H1 (cell line): ENCODE data around the gene ZYX. TPM values are rescaled to one million over a fixed set of nuclear protein-coding genes. Genes with fewer than 3 reads are reported as not detected.

Experiments
- EZH2 ChIP-seq: fragments of 200-600 bp; sonication (generic); IDR thresholded peaks from 2 replicates; pipeline ENCODE4 v1.7.1; 2012; ENCODE audit warnings: low read depth, mild to moderate bottlenecking, moderate library complexity, low read length, inconsistent platforms; ENCODE audit not compliant: severe bottlenecking
- KDM5A ChIP-seq: fragments of 200-600 bp; IDR thresholded peaks from 2 replicates; pipeline ENCODE4 v1.7.1; 2012; ENCODE audit warnings: mild to moderate bottlenecking, low read length, inconsistent platforms, mixed read lengths
- NANOG ChIP-seq: IDR thresholded peaks from 2 replicates; pipeline ENCODE4 v1.6.1; 2011; ENCODE audit warnings: low read length, low read depth, mild to moderate bottlenecking, inconsistent platforms; ENCODE audit not compliant: insufficient read depth, poor library complexity, severe bottlenecking
- NRF1 ChIP-seq: IDR thresholded peaks from 2 replicates; pipeline ENCODE4 v1.6.1; 2011; ENCODE audit warnings: mild to moderate bottlenecking, low read depth, low read length, improper control_type of control experiment
- polyA plus RNA-seq, 7 experiments: library from polyadenylated mRNA; depleted of rRNA in 3 of 7; stranded (reverse) in 5 of 7; unstranded in 2 of 7; fragments of >200 nt in 5 of 7; fragments of 200-250 nt in 2 of 7; gene quantifications; 1 replicate in 5 of 7; 2 replicates in 1 of 7; 4 replicates in 1 of 7; pipeline versions ENCODE4 v1.2.1 to v1.2.3, GENCODE V29; 2011 to 2013; ENCODE audit warnings: missing spikeins in 2 of 7, mixed read lengths in 2 of 7
- total RNA-seq: library from RNA; stranded (reverse); fragmentation: NEBNext Ultra II Directional; extraction: Animal tissue kit (Norgen Biotek cat#: 25700); gene quantifications from 2 replicates; pipeline ENCODE4 v1.2.1, GENCODE V29; 2021
- TF ChIP-seq, protein P1 (sequence below): fragments of 300-600 bp; sonication (generic); IDR thresholded peaks from 2 replicates; pipeline ENCODE4 v1.7.1; 2012; ENCODE audit warnings: low read length, moderate library complexity, mild to moderate bottlenecking, inconsistent platforms; ENCODE audit not compliant: insufficient replicate concordance
- TF ChIP-seq, protein P2 (sequence below), 3 experiments: IDR thresholded peaks; 1 replicate in 2 of 3; 2 replicates in 1 of 3; pipeline versions ENCODE4 v1.5.1 to v1.6.1; 2011; ENCODE audit warnings: low read length in 3 of 3, mild to moderate bottlenecking in 3 of 3, inconsistent platforms in 2 of 3, low read depth in 1 of 3, moderate library complexity in 1 of 3; ENCODE audit not compliant: insufficient read depth in 1 of 3; ENCODE audit errors: control extremely low read depth in 1 of 3

Gene ZYX
- total and polyA plus RNA-seq, 2 of the 8 experiments (the other 6 are each of a cell fraction or from before 2014, with no cell fraction given): 40.6 to 159 TPM

DNA sequence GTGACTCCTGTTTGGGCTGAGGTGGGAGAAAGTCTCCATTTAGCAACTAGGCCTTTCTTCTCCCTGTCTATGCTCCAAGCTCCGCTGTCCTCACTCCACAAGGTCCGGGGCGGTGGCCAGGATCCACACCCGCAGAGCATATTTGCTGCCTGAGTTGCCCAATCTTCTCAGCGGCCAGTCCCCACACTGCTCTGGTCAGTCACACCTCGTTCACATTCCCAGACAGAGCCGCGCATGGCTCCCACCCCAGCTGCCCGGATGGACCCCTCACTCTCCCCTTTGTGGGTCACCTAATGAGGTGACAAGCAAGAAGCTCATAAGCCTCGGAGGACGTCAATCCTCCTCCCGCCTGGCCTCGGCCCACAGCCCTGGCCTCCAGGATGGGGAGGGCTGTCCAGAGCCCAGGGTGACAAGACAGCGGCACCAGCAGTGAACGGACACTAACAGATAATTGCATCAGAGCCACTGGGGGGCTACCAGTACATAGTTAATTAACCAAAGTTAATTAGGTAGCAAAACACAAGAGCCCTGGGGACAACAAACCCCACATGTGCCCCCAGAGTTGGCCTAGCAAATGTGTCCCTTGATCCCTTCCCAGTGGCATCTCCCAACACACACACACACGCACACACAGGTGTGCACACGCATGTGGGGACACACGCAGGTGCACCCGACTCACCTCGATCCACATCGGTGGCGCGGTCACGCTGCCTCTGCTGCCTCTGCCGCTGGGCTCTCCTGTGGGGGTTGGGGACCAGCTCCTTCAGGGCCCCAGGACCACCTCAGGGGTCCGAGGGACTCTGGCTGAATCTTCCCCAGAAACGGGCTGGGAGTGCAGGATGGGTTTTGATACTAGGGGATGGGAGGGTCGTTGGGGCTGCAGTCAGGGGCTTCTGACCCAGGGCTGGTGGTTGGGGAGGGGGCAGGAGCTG, 15.7 kb downstream of the ZYX start (continued):
- TF ChIP-seq, protein P1, sequence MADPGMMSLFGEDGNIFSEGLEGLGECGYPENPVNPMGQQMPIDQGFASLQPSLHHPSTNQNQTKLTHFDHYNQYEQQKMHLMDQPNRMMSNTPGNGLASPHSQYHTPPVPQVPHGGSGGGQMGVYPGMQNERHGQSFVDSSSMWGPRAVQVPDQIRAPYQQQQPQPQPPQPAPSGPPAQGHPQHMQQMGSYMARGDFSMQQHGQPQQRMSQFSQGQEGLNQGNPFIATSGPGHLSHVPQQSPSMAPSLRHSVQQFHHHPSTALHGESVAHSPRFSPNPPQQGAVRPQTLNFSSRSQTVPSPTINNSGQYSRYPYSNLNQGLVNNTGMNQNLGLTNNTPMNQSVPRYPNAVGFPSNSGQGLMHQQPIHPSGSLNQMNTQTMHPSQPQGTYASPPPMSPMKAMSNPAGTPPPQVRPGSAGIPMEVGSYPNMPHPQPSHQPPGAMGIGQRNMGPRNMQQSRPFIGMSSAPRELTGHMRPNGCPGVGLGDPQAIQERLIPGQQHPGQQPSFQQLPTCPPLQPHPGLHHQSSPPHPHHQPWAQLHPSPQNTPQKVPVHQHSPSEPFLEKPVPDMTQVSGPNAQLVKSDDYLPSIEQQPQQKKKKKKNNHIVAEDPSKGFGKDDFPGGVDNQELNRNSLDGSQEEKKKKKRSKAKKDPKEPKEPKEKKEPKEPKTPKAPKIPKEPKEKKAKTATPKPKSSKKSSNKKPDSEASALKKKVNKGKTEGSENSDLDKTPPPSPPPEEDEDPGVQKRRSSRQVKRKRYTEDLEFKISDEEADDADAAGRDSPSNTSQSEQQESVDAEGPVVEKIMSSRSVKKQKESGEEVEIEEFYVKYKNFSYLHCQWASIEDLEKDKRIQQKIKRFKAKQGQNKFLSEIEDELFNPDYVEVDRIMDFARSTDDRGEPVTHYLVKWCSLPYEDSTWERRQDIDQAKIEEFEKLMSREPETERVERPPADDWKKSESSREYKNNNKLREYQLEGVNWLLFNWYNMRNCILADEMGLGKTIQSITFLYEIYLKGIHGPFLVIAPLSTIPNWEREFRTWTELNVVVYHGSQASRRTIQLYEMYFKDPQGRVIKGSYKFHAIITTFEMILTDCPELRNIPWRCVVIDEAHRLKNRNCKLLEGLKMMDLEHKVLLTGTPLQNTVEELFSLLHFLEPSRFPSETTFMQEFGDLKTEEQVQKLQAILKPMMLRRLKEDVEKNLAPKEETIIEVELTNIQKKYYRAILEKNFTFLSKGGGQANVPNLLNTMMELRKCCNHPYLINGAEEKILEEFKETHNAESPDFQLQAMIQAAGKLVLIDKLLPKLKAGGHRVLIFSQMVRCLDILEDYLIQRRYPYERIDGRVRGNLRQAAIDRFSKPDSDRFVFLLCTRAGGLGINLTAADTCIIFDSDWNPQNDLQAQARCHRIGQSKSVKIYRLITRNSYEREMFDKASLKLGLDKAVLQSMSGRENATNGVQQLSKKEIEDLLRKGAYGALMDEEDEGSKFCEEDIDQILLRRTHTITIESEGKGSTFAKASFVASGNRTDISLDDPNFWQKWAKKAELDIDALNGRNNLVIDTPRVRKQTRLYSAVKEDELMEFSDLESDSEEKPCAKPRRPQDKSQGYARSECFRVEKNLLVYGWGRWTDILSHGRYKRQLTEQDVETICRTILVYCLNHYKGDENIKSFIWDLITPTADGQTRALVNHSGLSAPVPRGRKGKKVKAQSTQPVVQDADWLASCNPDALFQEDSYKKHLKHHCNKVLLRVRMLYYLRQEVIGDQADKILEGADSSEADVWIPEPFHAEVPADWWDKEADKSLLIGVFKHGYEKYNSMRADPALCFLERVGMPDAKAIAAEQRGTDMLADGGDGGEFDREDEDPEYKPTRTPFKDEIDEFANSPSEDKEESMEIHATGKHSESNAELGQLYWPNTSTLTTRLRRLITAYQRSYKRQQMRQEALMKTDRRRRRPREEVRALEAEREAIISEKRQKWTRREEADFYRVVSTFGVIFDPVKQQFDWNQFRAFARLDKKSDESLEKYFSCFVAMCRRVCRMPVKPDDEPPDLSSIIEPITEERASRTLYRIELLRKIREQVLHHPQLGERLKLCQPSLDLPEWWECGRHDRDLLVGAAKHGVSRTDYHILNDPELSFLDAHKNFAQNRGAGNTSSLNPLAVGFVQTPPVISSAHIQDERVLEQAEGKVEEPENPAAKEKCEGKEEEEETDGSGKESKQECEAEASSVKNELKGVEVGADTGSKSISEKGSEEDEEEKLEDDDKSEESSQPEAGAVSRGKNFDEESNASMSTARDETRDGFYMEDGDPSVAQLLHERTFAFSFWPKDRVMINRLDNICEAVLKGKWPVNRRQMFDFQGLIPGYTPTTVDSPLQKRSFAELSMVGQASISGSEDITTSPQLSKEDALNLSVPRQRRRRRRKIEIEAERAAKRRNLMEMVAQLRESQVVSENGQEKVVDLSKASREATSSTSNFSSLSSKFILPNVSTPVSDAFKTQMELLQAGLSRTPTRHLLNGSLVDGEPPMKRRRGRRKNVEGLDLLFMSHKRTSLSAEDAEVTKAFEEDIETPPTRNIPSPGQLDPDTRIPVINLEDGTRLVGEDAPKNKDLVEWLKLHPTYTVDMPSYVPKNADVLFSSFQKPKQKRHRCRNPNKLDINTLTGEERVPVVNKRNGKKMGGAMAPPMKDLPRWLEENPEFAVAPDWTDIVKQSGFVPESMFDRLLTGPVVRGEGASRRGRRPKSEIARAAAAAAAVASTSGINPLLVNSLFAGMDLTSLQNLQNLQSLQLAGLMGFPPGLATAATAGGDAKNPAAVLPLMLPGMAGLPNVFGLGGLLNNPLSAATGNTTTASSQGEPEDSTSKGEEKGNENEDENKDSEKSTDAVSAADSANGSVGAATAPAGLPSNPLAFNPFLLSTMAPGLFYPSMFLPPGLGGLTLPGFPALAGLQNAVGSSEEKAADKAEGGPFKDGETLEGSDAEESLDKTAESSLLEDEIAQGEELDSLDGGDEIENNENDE: no peak
- TF ChIP-seq EZH2 (no peak), NRF1 (no peak), KDM5A (no peak), NANOG (no peak)
- TF ChIP-seq, protein P2, sequence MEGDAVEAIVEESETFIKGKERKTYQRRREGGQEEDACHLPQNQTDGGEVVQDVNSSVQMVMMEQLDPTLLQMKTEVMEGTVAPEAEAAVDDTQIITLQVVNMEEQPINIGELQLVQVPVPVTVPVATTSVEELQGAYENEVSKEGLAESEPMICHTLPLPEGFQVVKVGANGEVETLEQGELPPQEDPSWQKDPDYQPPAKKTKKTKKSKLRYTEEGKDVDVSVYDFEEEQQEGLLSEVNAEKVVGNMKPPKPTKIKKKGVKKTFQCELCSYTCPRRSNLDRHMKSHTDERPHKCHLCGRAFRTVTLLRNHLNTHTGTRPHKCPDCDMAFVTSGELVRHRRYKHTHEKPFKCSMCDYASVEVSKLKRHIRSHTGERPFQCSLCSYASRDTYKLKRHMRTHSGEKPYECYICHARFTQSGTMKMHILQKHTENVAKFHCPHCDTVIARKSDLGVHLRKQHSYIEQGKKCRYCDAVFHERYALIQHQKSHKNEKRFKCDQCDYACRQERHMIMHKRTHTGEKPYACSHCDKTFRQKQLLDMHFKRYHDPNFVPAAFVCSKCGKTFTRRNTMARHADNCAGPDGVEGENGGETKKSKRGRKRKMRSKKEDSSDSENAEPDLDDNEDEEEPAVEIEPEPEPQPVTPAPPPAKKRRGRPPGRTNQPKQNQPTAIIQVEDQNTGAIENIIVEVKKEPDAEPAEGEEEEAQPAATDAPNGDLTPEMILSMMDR (IDR thresholded peaks at IDR 0.05; ENCODE audit: control extremely low read depth in 1 of 3, insufficient read depth in 1 of 3, low read depth in 1 of 3, low read length in 3 of 3): no peak
